T-cell (primary cell): ENCODE results near the gene ETFRF1. TPM values are rescaled to one million over a fixed set of nuclear protein-coding genes. Genes with fewer than 3 reads are reported as not detected.
A peak's percentile ranks its signal among the peaks of the same experiment; 100 is the strongest.

Source experiments
- ATAC-seq, 4 experiments: fragments of 200-7000 bp in 3 of 4; fragments of 150-1000 bp in 1 of 4; cut with Tn5 transposase; replicated peaks in 1 of 4; 1 replicate in 3 of 4; 2 replicates in 1 of 4; pipeline ENCODE4 v1.10.0; 2021; ENCODE audit warnings: moderate library complexity in 3 of 4, mild to moderate bottlenecking in 2 of 4, moderate number of reproducible peaks in 1 of 4
- CTCF ChIA-PET, 2 donors: fragments of 300-600 bp; sonication (Branson Sonifier 250); formaldehyde crosslinking; loops; one replicate each; lab custom pipeline; 2022; ENCODE audit warnings: antibody characterized with exemption in 2 of 2; lab: Charles Lee
- POLR2A ChIA-PET, 2 donors: fragments of 300-600 bp; sonication (Branson Sonifier 250); formaldehyde crosslinking; loops; one replicate each; lab custom pipeline; 2022; ENCODE audit warnings: antibody characterized with exemption in 2 of 2; lab: Charles Lee
- DNase-seq, 35 experiments: peaks; one replicate each; pipeline versions ENCODE4 v3.0.0 to v3.0.0-alpha.2; 2013 to 2023
- H3K27ac ChIP-seq: one replicate; pipeline ENCODE4 v1.5.1; 2013; ENCODE audit warnings: low read length
- H3K27me3 ChIP-seq, 2 experiments: replicated peaks in 1 of 2; 1 replicate in 1 of 2; 2 replicates in 1 of 2; pipeline versions ENCODE4 v1.6.1 to v1.7.0; 2013; ENCODE audit warnings: low read length in 1 of 2, mixed read lengths in 1 of 2; ENCODE audit not compliant: control insufficient read depth in 2 of 2, insufficient read depth in 2 of 2; ENCODE audit errors: extremely low read depth in 1 of 2
- H3K36me3 ChIP-seq, 2 donors: 1 replicate in 1 of 2; 2 replicates in 1 of 2; pipeline versions ENCODE4 v1.6.1 to v1.7.0; 2013; ENCODE audit warnings: low read length in 1 of 2; ENCODE audit not compliant: control insufficient read depth in 2 of 2, insufficient read depth in 1 of 2; ENCODE audit errors: extremely low read depth in 1 of 2
- H3K4me1 ChIP-seq, 2 experiments: 1 replicate in 1 of 2; 2 replicates in 1 of 2; pipeline versions ENCODE4 v1.6.1 to v1.7.0; 2013; ENCODE audit warnings: low read length in 2 of 2, mixed read lengths in 1 of 2; ENCODE audit not compliant: insufficient read depth in 2 of 2, control insufficient read depth in 1 of 2; ENCODE audit errors: extremely low read depth in 1 of 2
- H3K4me3 ChIP-seq, 2 donors: 1 replicate in 1 of 2; 2 replicates in 1 of 2; pipeline versions ENCODE4 v1.5.1 to v1.7.0; 2013; ENCODE audit warnings: mild to moderate bottlenecking in 2 of 2, low read length in 1 of 2, moderate library complexity in 1 of 2; ENCODE audit not compliant: control insufficient read depth in 1 of 2; ENCODE audit errors: extremely low read depth in 1 of 2
- H3K9me3 ChIP-seq: 2 replicates; pipeline ENCODE4 v1.7.0; 2013
- H3K27ac Mint-ChIP-seq, 2 donors: one replicate each; pipeline ENCODE4 v1.8.0; 2020 to 2021; ENCODE audit warnings: mild to moderate bottlenecking in 2 of 2, mixed read lengths in 2 of 2
- H3K27me3 Mint-ChIP-seq, 2 donors: one replicate each; pipeline ENCODE4 v1.8.0; 2021 to 2022; ENCODE audit warnings: mixed read lengths in 2 of 2
- H3K36me3 Mint-ChIP-seq: one replicate; pipeline ENCODE4 v1.8.0; 2021; ENCODE audit warnings: mixed read lengths
- H3K4me1 Mint-ChIP-seq, 3 donors: one replicate each; pipeline ENCODE4 v1.8.0; 2020 to 2022; ENCODE audit warnings: mixed read lengths in 3 of 3, mild to moderate bottlenecking in 1 of 3
- H3K4me3 Mint-ChIP-seq, 3 donors: one replicate each; pipeline ENCODE4 v1.8.0; 2020 to 2022; ENCODE audit warnings: mild to moderate bottlenecking in 3 of 3, mixed read lengths in 3 of 3, moderate library complexity in 3 of 3
- H3K9me3 Mint-ChIP-seq, 3 donors: one replicate each; pipeline ENCODE4 v1.8.0; 2020 to 2022; ENCODE audit warnings: mixed read lengths in 3 of 3
- WGBS: methylation state at CpG from one replicate; pipeline ENCODE4 v1.1.5; 2013; ENCODE audit warnings: missing lambda C conversion rate; ENCODE audit not compliant: insufficient coverage; 5-methylcytosine and 5-hydroxymethylcytosine counted together
- total RNA-seq, 35 experiments: library from RNA in 6 of 35; stranded (reverse) in 6 of 35; fragments of 120-200 nt in 1 of 35; gene quantifications; one replicate each; pipeline versions ENCODE4 v1.2.1 to v1.2.4 and lab custom pipeline; 2013 to 2026

Gene ETFRF1
- total RNA-seq, 5 donors from 2014 or later (not counting 1 experiment from before 2014, with no cell fraction given), result 20.0 to 34.4 (median 22.1) TPM

DNA sequence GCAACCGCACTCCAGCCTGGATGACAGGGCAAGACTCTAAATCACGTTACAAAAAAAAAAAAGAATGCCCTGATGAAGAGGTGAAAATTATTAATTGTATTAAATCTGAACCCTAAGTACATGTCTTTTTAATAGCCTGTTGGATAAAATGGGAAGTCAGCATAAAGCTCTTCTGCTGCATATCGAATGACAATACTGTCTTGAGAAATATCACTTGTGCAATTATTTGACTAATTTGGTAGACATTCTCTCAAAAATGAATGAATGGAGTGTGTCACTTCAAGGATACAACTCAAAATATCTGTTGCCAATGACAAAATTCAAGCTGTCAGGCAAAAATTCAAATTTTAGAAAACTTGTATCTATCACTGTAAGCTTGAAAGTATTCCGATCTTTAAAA, 39.0 kb upstream of the ETFRF1 start:
- Mint-ChIP-seq H3K4me1 (peaks cover 7 to 11% (median 8%) of the 10 kb centered on the region in 3 donors), H3K27ac (no peak overlapping the region), H3K4me3 (no peak overlapping the region), H3K9me3 (no peaks in the 10 kb centered on the region), H3K27me3 (no peaks in the 10 kb centered on the region), H3K36me3 (no peaks in the 10 kb centered on the region)
- DNase-seq (no peak), ATAC-seq (no peak)
- Histone ChIP-seq H3K27ac (no peak overlapping the region), H3K27me3 (no peaks in the 10 kb centered on the region), H3K4me3 (no peak overlapping the region), H3K9me3 (no peaks in the 10 kb centered on the region), H3K4me1 (no peaks in the 10 kb centered on the region), H3K36me3 (no peaks in the 10 kb centered on the region)
- CTCF ChIA-PET, result interaction anchor here (0.7 to 2.6 kb wide), 7 partner anchors 11 to 1748 kb away, joined by 3 to 17 read pairs (median 4); partner anchors contain the start of genes DNAI7 (in 1 of the 2) and ETFRF1 (in 1 of the 2)
- POLR2A ChIA-PET, result interaction anchor here in 1 of 2 donors (0.6 kb wide), 2 partner anchors 57 to 165 kb away, joined by 3 to 4 read pairs; no protein-coding TSS in a partner anchor
- 100% methylated on average over 1 of the region's 4 CpGs for WGBS

DNA sequence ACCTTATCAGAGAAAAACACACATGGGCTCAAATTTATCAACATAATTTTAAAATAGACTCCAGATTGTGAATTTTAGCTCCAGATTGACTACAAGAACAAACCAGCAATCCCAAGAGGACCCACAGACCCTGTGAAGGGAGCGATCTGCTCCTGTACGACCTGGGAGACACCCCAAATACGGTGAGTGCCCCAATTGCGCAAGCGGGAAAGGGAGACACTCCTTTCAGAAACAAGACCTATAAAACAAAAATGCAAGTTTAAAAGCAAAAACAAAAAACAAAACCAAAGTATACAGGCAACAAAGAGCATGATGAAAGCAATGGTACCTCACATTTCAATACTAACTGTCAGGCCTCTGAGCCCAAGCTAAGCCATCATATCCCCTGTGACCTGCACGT, 32.2 kb upstream of the ETFRF1 start:
- Histone ChIP-seq H3K36me3 (no peaks in the 10 kb centered on the region), H3K4me3 (no peak overlapping the region), H3K27ac (no peak overlapping the region), H3K27me3 (peaks cover 0 to 2% of the 10 kb centered on the region in 2 experiments), H3K9me3 (no peaks in the 10 kb centered on the region), H3K4me1 (no peaks in the 10 kb centered on the region)
- H3K36me3 Mint-ChIP-seq, result no peaks in the 10 kb centered on the region
- ATAC-seq, result no peak
- H3K4me1 Mint-ChIP-seq, result no peaks in the 10 kb centered on the region
- ChIA-PET POLR2A (no interaction called here), CTCF (no interaction called here)
- no peak overlapping the region for H3K4me3 Mint-ChIP-seq
- DNase-seq, result no peak
- H3K27ac Mint-ChIP-seq, result no peak overlapping the region
- H3K27me3 Mint-ChIP-seq, result no peaks in the 10 kb centered on the region
- 93% methylated on average over 5 of the region's 6 CpGs for WGBS
- no peaks in the 10 kb centered on the region for H3K9me3 Mint-ChIP-seq

DNA sequence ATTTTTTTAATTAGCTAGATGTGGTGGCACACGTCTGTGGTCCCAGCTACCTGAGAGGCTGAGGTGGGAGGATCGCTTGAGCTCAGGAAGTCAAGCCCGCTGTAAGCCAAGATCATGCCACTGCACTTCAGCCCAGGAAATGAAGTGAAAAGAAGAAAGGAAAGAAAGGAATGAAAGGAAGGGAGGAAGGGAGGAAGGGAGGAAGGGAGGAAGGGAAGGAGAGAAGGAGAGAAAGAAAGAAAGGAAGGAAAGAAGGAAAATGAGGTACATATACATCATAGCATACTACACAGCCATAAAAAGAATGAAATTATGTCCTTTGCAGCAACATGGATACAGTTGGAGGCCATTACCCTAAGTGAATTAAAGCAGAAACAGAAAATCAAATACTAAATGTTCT, 12.3 kb upstream of the ETFRF1 start:
- no peak for DNase-seq
- Histone ChIP-seq H3K4me3 (no peak overlapping the region), H3K27me3 (no peaks in the 10 kb centered on the region), H3K9me3 (no peaks in the 10 kb centered on the region), H3K36me3 (no peaks in the 10 kb centered on the region), H3K27ac (no peak overlapping the region), H3K4me1 (peaks cover 0 to 10% of the 10 kb centered on the region in 2 experiments)
- Mint-ChIP-seq H3K4me3 (no peak overlapping the region), H3K4me1 (peaks cover 13 to 14% (median 14%) of the 10 kb centered on the region in 3 donors), H3K27me3 (no peaks in the 10 kb centered on the region), H3K27ac (no peak overlapping the region), H3K9me3 (peaks cover 0 to 9% (median 4%) of the 10 kb centered on the region in 3 donors), H3K36me3 (peaks cover 4% of the 10 kb centered on the region)
- 78% methylated on average over 3 of the region's 3 CpGs for WGBS
- CTCF ChIA-PET, result interaction anchor here (0.5 to 0.7 kb wide), 4 partner anchors 68 to 1623 kb away, joined by 3 to 4 read pairs (median 4); partner anchors contain the start of gene KRAS (in 1 of the 2)
- ATAC-seq, result no peak
- POLR2A ChIA-PET, result interaction anchor here in 1 of 2 donors (0.6 kb wide), 1 partner anchor 56 kb away, joined by 3 read pairs; no protein-coding TSS in a partner anchor

DNA sequence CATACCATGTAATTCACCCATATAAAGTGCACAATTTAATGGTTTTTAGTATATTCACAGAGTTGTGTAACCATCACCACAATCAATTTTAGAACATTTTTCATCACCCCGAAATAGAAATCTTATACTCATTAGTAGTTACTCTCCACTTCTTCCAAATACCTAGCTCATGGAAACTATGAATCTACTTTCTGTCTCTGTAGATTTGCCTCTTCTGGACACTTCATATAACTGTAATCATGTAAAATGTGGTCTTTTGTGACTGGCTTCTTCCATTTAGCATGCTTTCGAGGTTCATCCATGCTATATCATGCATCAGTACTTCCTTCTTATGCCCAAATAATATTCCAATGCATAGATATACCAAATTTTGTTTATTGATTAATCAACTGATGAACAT, 10.9 kb upstream of the ETFRF1 start:
- H3K9me3 Mint-ChIP-seq, result peaks cover 0 to 9% (median 4%) of the 10 kb centered on the region in 3 donors
- H3K36me3 Mint-ChIP-seq, result peaks cover 4% of the 10 kb centered on the region
- WGBS, result no CpG with 5 or more reads among the region's 2 CpGs
- ATAC-seq (no peak), DNase-seq (no peak)
- Histone ChIP-seq H3K4me3 (no peak overlapping the region), H3K27me3 (no peaks in the 10 kb centered on the region), H3K9me3 (no peaks in the 10 kb centered on the region), H3K27ac (no peak overlapping the region), H3K36me3 (no peaks in the 10 kb centered on the region), H3K4me1 (peaks cover 0 to 10% of the 10 kb centered on the region in 2 experiments)
- POLR2A ChIA-PET, result interaction anchor here in 1 of 2 donors (1.1 kb wide), 1 partner anchor 192 kb away, joined by 4 read pairs; no protein-coding TSS in a partner anchor
- no peak overlapping the region for H3K4me3 Mint-ChIP-seq
- no peaks in the 10 kb centered on the region for H3K27me3 Mint-ChIP-seq
- H3K4me1 Mint-ChIP-seq, result peaks cover 13 to 14% (median 14%) of the 10 kb centered on the region in 3 donors
- H3K27ac Mint-ChIP-seq, result no peak overlapping the region
- CTCF ChIA-PET, result no interaction called here

DNA sequence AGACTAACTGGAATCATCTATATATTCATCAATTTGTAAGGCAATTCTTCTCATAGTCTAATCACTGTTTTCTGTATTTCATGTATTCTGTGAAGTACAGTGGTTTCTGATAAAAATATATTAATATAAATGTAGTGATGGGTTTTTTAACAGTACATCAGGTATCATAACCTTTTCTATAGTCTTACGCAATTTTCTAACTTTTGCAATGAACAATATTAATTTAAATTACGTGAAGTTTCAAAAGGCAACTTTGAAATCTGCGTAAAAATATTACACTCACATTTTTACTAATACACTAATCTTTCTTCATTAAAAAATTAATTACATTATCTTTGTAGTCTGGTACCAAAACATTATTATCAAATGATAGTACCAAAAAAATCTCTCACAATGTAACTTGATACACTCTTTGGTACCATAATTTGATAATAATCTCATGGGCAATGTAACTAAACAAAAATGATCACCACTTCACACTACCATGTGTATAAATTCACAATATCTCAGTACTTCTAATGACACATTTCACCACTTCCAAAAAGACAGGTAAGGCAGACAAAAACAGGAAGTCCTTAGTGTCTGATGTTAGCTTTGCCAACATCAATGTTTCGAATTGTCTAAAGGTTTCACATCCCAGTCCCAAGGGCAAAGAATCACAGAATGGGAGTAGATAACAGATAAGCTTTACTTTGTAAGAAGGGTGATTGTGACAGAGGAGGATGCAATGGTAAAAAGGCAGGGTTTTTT, 8.8 kb upstream of the ETFRF1 start:
- CTCF ChIA-PET, result interaction anchor here (0.7 to 0.8 kb wide), 3 partner anchors 18 to 133 kb away, joined by 3 to 4 read pairs (median 4); no protein-coding TSS in a partner anchor
- POLR2A ChIA-PET, result interaction anchor here in 1 of 2 donors (0.6 kb wide), 1 partner anchor 14 kb away, joined by 6 read pairs; no protein-coding TSS in a partner anchor
- Histone ChIP-seq H3K27ac (peak overlapping the region; percentile 40), H3K4me1 (peaks cover 0 to 10% of the 10 kb centered on the region in 2 experiments), H3K9me3 (no peaks in the 10 kb centered on the region), H3K27me3 (no peaks in the 10 kb centered on the region), H3K4me3 (peak overlapping the region in 1 of 2 donors; percentile 34), H3K36me3 (no peaks in the 10 kb centered on the region)
- ATAC-seq (peak; percentile 64 to 85 (median 82)), DNase-seq (peak in 1 of 35 experiments; percentile 49)
- peak overlapping the region; percentile 89 to 92 for H3K27ac Mint-ChIP-seq
- no peaks in the 10 kb centered on the region for H3K36me3 Mint-ChIP-seq
- H3K9me3 Mint-ChIP-seq, result no peaks in the 10 kb centered on the region
- H3K4me3 Mint-ChIP-seq, result peak overlapping the region; percentile 69 to 81 (median 70)
- peaks cover 13 to 14% (median 14%) of the 10 kb centered on the region in 3 donors for H3K4me1 Mint-ChIP-seq
- H3K27me3 Mint-ChIP-seq, result no peaks in the 10 kb centered on the region
- WGBS, result 100% methylated on average over 1 of the region's 4 CpGs

DNA sequence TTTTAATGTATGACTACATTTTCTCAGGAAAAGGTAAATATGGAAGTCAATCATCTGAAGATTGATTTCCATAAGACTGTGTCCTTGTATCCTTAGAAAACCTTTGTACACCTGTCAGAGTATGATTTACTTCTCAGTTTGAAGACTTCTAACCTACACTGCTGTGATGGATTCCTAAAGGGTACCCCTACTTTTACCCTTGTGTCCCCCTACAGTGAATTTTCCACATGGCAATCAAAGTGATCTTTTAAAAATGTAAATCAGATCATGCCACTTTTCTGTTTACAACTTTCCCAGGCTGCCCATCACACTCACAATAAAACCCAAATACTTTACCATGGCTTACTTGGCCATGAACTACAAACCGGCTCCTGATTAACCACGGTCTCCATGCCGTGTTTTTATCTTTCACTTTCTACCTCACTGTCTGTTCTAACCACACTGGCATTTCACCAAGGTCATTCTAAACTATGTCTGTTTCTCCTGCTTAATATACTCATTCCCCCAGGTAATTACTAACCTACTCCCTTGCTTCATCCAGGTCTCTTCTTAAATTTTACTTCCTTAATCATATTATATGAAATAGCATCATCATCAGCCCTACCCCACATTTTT, 8.1 kb upstream of the ETFRF1 start:
- Histone ChIP-seq H3K9me3 (no peaks in the 10 kb centered on the region), H3K27ac (peak overlapping the region; percentile 40), H3K36me3 (no peaks in the 10 kb centered on the region), H3K27me3 (no peaks in the 10 kb centered on the region), H3K4me3 (peak overlapping the region in 1 of 2 donors; percentile 34), H3K4me1 (peaks cover 0 to 10% of the 10 kb centered on the region in 2 experiments)
- no peaks in the 10 kb centered on the region for H3K27me3 Mint-ChIP-seq
- whole genome bisulfite sequencing, result 0% methylated on average over 3 of the region's 3 CpGs
- ATAC-seq, result peak; percentile 69 to 81 (median 75)
- H3K27ac Mint-ChIP-seq, result peak overlapping the region; percentile 89 to 92
- POLR2A ChIA-PET, result interaction anchor here in 1 of 2 donors (0.6 kb wide), 1 partner anchor 15 kb away, joined by 6 read pairs; no protein-coding TSS in a partner anchor
- peak overlapping the region; percentile 69 to 81 (median 70) for H3K4me3 Mint-ChIP-seq
- peaks cover 13 to 14% (median 14%) of the 10 kb centered on the region in 3 donors for H3K4me1 Mint-ChIP-seq
- no peaks in the 10 kb centered on the region for H3K9me3 Mint-ChIP-seq
- DNase-seq, result peak in 2 of 35 experiments; percentile 7 to 54
- H3K36me3 Mint-ChIP-seq, result no peaks in the 10 kb centered on the region
- CTCF ChIA-PET, result interaction anchor here (0.6 to 0.9 kb wide), 5 partner anchors 18 to 201 kb away, joined by 3 to 4 read pairs (median 3); no protein-coding TSS in a partner anchor
